A673 (cell line): ENCODE results near the gene SLC22A3.

ENCODE experiments used
- EZH2 ChIP-seq: fragments of 200-600 bp; sonication (generic); IDR thresholded peaks from 2 replicates; pipeline ENCODE4 v1.6.1; 2017; ENCODE audit warnings: borderline replicate concordance, low read depth, mild to moderate bottlenecking, mixed read lengths, antibody characterized with exemption, low read length; ENCODE audit not compliant: poor library complexity, severe bottlenecking
- TF ChIP-seq, protein P1 (sequence below): fragments of 300-800, 200-600 bp; sonication (generic); conservative IDR thresholded peaks from 2 replicates; pipeline ENCODE4 v1.5.1; 2017; ENCODE audit warnings: low read depth, mild to moderate bottlenecking, antibody characterized with exemption, low read length, moderate library complexity, mixed read lengths

GRCh38 chr6:160379466-160379865 lies 31.3 kb downstream of the SLC22A3 start:
- TF ChIP-seq, protein P1, sequence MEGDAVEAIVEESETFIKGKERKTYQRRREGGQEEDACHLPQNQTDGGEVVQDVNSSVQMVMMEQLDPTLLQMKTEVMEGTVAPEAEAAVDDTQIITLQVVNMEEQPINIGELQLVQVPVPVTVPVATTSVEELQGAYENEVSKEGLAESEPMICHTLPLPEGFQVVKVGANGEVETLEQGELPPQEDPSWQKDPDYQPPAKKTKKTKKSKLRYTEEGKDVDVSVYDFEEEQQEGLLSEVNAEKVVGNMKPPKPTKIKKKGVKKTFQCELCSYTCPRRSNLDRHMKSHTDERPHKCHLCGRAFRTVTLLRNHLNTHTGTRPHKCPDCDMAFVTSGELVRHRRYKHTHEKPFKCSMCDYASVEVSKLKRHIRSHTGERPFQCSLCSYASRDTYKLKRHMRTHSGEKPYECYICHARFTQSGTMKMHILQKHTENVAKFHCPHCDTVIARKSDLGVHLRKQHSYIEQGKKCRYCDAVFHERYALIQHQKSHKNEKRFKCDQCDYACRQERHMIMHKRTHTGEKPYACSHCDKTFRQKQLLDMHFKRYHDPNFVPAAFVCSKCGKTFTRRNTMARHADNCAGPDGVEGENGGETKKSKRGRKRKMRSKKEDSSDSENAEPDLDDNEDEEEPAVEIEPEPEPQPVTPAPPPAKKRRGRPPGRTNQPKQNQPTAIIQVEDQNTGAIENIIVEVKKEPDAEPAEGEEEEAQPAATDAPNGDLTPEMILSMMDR = no peak
- TF ChIP-seq EZH2 = no peak
